ENCODE data around the gene MKRN2.
"Not testable (repeated sequence)": the region's sequence is repeated elsewhere in the genome, so short reads cannot be mapped to it uniquely, and the experiment has no call there.

MKRN2 gene

GRCh38 chr3:12630843-12631242 lies 74.0 kb downstream of the MKRN2 start:
- DNase-seq (ENCODE audit: low spot score), result not testable (repeated sequence)

GRCh38 chr3:12632523-12632922 lies 75.6 kb downstream of the MKRN2 start:
- DNase-seq (ENCODE audit: low spot score), result no peak

- no peak for DNase-seq (ENCODE audit: low spot score)
Observed at GRCh38 chr3:12633108-12633507, 76.2 kb downstream of the MKRN2 start.
